ENCODE data around the gene AMER3. TPM values are rescaled to one million over a fixed set of nuclear protein-coding genes. Genes with fewer than 3 reads are reported as not detected.

Gene AMER3
- total RNA-seq, 2 experiments from 2014 or later: not detected

- no peak overlapping the region for H2AFZ ChIP-seq (ENCODE audit: low read length)
- no peaks in the 10 kb centered on the region for H4K20me1 ChIP-seq (ENCODE audit: insufficient read depth, low read length)
- H3K4me1 ChIP-seq (ENCODE audit: insufficient read depth, low read length, poor library complexity, severe bottlenecking): no peaks in the 10 kb centered on the region
- no peak for DNase-seq (ENCODE audit: low spot score)
- BruUV-seq (replicated peaks): no TSS peak
- H3K79me2 ChIP-seq (ENCODE audit: insufficient read depth, low read depth, low read length): no peaks in the 10 kb centered on the region
- no peak overlapping the region for H3K27ac ChIP-seq (ENCODE audit: low read depth, low read length, poor library complexity, severe bottlenecking)
- TF ChIP-seq EZH2phosphoT487 (IDR thresholded peaks at IDR 0.05; ENCODE audit: borderline replicate concordance, low read depth, low read length) (no peak), CTCF (conservative IDR thresholded peaks at IDR 0.05; ENCODE audit: low read length) (peak; percentile 46)
- no peak overlapping the region for H3K4me3 ChIP-seq (ENCODE audit: low read depth, low read length, poor library complexity, severe bottlenecking)
- intact Hi-C loops (cut with micrococcal nuclease; ENCODE audit: unreplicated experiment): no loop called here
- no peaks in the 10 kb centered on the region for H3K36me3 ChIP-seq (ENCODE audit: insufficient read depth, low read length)
- POLR2A ChIA-PET: no interaction called here
- no peaks in the 10 kb centered on the region for H3K9me3 ChIP-seq (ENCODE audit: low read length)
- H3K4me2 ChIP-seq (ENCODE audit: low read length): no peak overlapping the region
- CTCF ChIA-PET (ENCODE audit: unreplicated experiment): no interaction called here
- no peaks in the 10 kb centered on the region for H3K9me2 ChIP-seq (ENCODE audit: insufficient read depth, low read length)
Measured at GRCh38 chr2:130768191-130768855, 13.0 kb downstream of the AMER3 start.

GRCh38 chr2:130769343-130769907 lies 14.1 kb downstream of the AMER3 start:
- TF ChIP-seq CTCF (conservative IDR thresholded peaks at IDR 0.05; ENCODE audit: low read length) (no peak), EZH2phosphoT487 (IDR thresholded peaks at IDR 0.05; ENCODE audit: borderline replicate concordance, low read depth, low read length) (no peak)
- no peak overlapping the region for H3K4me3 ChIP-seq (ENCODE audit: low read depth, low read length, poor library complexity, severe bottlenecking)
- no peaks in the 10 kb centered on the region for H3K9me2 ChIP-seq (ENCODE audit: insufficient read depth, low read length)
- no peaks in the 10 kb centered on the region for H4K20me1 ChIP-seq (ENCODE audit: insufficient read depth, low read length)
- H3K79me2 ChIP-seq (ENCODE audit: insufficient read depth, low read depth, low read length): no peaks in the 10 kb centered on the region
- no peak for DNase-seq (ENCODE audit: low spot score)
- ChIA-PET POLR2A (no interaction called here), CTCF (ENCODE audit: unreplicated experiment) (no interaction called here)
- H3K9me3 ChIP-seq (ENCODE audit: low read length): no peaks in the 10 kb centered on the region
- H3K27ac ChIP-seq (ENCODE audit: low read depth, low read length, poor library complexity, severe bottlenecking): no peak overlapping the region
- H3K4me2 ChIP-seq (ENCODE audit: low read length): no peak overlapping the region
- H3K4me1 ChIP-seq (ENCODE audit: insufficient read depth, low read length, poor library complexity, severe bottlenecking): no peaks in the 10 kb centered on the region
- no peak overlapping the region for H2AFZ ChIP-seq (ENCODE audit: low read length)
- no peaks in the 10 kb centered on the region for H3K36me3 ChIP-seq (ENCODE audit: insufficient read depth, low read length)
- intact Hi-C loops (cut with micrococcal nuclease; ENCODE audit: unreplicated experiment): no loop called here
- BruUV-seq (replicated peaks): no TSS peak

GRCh38 chr2:130776550-130776949 lies 21.2 kb downstream of the AMER3 start:
- ChIA-PET CTCF (ENCODE audit: unreplicated experiment) (no interaction called here), POLR2A (interaction anchor here (1.2 kb wide), 1 partner anchor 13 kb away, joined by 3 read pairs; no protein-coding TSS in a partner anchor)
- Histone ChIP-seq H3K4me2 (ENCODE audit: low read length) (no peak overlapping the region), H2AFZ (ENCODE audit: low read length) (no peak overlapping the region), H3K9me3 (ENCODE audit: low read length) (no peaks in the 10 kb centered on the region), H3K9me2 (ENCODE audit: insufficient read depth, low read length) (no peaks in the 10 kb centered on the region), H4K20me1 (ENCODE audit: insufficient read depth, low read length) (no peaks in the 10 kb centered on the region), H3K4me1 (ENCODE audit: insufficient read depth, low read length, poor library complexity, severe bottlenecking) (no peaks in the 10 kb centered on the region), H3K27ac (ENCODE audit: low read depth, low read length, poor library complexity, severe bottlenecking) (no peak overlapping the region), H3K4me3 (ENCODE audit: low read depth, low read length, poor library complexity, severe bottlenecking) (no peak overlapping the region), H3K79me2 (ENCODE audit: insufficient read depth, low read depth, low read length) (no peaks in the 10 kb centered on the region), H3K36me3 (ENCODE audit: insufficient read depth, low read length) (no peaks in the 10 kb centered on the region)
- BruUV-seq (replicated peaks): no TSS peak
- intact Hi-C loops (cut with micrococcal nuclease; ENCODE audit: unreplicated experiment): no loop called here
- DNase-seq (ENCODE audit: low spot score): no peak
- TF ChIP-seq EZH2phosphoT487 (IDR thresholded peaks at IDR 0.05; ENCODE audit: borderline replicate concordance, low read depth, low read length) (no peak), CTCF (conservative IDR thresholded peaks at IDR 0.05; ENCODE audit: low read length) (no peak)

Data from OCI-LY7 (cell line).